NCI-H2081 treated with DMSO at 0.1 percent for 48 hours (cell line): Measurements from ENCODE around the gene EPSTI1.

Source experiments
- DNase-seq: peaks from one replicate; lab custom pipeline; 2025; lab: John Stamatoyannopoulos, UW

The EPSTI1 gene

DNA sequence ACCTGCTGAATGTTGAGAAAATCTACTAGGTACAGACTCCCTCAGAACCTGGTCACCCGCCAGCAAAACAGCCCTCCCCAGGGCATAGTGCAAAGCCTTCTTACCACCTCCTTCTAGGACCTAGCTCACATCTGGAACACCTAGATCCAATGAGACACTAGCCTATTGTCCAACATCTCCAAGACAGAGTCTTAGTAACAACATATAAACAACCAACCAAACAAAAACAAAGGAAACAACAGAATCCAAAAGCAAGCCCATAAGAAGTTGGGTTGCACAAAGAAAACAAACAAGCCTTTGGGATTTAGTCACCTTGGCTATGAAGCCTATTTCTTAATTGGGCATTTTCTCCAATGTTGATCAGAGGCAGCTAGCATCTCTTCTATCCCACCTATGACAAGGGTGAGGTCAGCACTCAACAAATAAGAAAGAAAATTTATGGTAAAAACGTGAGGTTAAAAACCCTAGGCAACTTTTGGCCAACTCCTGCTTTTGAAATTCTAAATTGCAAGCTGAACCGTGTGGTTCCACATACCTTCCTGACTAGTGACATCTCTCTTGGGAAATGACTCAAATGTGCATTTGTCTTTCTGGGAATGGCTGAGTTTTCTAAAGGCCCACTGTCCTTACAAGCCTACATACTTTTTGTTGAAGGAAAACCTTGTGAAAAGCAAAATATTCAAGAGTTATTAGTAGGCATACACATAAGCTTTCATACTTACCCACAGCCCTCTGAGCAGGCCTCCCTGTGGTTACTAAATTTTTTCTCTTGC, 144.0 kb downstream of the EPSTI1 start:
- DNase-seq = no peak

DNA sequence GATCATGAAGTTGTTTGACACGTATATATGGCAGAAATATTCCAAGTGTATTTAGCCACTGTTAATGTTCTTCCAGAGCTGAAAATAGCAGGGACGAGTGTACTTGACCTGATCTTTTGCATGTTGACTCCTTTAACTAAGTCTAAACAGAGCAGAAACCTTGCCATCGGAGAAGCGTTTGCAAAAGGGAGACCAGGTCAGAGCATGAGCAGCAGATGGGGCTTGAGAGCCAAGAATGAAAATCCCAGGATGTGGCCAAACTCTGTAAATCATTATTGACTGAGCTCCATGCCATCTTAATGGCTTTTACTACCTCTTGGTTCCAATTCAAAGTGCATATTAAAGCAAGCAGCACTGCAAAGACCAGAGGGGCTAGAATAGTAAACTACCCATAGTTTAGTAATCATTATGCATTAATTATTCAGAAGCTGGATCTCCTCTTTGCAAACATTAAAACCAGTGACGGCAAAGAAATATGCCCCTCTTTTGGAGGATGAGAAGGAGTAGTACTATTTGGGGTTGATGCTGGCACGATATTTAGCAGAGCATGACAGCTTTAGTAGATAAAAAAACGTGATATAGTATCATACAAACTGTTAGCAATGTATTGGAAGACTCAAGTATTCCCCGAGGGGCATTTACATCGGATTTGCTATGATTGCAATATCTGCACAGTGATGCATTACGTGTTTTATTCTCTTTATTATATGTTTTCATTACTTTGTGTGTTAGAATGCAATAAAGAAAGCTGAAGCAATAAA, 154.9 kb downstream of the EPSTI1 start:
- no peak for DNase-seq
